Stimulated activated CD4-positive, alpha-beta T cell treated with anti-CD3 and anti-CD28 coated beads, Interleukin-15, amount 100 ng/mL, for 1 hour (primary cell): ENCODE measurements around the gene L3MBTL3.

Experiments
- DNase-seq, 2 donors: peaks; one replicate each; pipeline ENCODE4 v3.0.0-alpha.2; 2020; ENCODE audit warnings: low read depth in 1 of 2, low spot score in 1 of 2

L3MBTL3 gene

DNA sequence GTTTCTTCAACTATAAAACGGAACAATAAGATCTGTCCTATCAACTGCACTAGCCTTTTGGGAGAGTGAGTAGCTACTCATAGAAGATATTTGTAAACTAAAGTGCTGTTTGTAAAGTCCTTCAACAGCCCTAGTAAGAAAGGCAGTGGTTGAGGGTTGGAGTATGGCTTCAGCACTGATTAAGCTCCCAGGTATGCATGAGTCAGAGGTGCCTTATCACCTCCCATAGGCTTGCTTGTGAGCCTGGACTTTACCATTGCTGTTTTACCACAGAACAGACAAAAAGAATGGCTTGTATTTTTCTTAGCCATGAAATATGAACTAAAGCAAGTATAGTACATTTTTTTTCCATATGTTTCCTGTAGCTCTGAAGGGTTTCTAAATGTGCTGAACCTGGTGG lies 160.3 kb downstream of the L3MBTL3 start:
- no peak for DNase-seq

DNA sequence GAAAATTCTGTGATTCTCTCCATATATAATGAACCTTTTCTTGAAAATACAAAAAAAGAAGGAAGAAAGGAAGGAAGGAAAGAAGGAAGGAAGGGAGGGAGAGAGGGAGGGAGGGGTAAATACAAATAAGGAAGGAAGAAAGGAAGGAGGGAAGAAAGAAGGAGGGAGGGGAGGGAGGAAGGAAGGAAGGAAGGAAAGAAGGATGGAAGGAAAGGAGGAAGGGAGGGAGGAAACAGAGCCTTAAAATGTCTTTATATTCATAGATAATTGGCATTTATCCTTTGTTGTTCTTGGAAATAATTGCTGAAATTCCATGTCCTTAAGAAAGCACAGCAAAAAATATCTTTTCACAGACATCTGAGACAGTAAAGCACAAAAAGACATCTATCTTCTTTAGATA lies 164.1 kb downstream of the L3MBTL3 start:
- no peak for DNase-seq

DNA sequence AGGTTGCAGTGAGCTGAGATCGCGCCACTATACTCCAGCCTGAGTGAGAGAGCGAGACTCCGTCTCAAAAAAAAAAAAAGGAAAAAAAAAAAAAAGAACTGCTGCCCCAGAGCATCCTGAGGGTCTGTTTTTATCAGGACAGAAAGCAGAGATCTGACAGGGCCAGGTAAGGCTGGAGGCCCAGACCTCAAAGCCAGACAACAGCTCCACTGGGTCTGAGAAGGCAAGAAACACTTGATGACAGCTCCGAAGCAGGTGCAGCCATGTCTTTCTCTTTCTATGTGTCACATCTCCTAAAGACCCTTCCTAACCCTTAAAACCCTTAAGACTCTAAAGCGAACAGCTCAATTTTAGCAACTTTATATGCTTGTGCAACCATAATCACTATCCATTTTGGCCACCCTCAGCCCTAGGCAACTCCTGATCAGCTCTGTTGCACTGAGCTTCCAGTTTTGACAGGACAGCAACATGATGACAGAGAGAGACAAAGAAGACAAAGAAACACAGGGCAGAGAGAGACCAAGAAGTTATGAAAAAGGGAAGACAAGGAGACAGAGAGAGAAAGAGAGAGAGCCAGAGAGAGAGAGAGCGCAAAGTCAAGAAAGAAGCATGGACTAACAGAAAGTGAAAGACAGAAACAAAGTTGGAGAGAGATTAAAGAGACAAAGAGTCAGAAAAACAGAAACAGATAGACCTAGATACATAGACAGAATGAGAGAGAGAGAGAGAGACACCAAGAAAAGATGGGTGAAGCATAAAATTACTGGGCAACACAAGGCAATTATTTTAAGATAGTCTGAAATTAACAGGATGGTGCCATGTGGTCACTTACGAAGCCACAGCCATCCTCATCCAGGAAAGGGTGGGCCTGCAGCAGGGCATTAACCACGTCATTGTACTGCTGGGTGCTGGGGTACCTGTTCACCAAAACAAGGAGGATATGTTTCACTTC lies 165.2 kb downstream of the L3MBTL3 start:
- no peak for DNase-seq

DNA sequence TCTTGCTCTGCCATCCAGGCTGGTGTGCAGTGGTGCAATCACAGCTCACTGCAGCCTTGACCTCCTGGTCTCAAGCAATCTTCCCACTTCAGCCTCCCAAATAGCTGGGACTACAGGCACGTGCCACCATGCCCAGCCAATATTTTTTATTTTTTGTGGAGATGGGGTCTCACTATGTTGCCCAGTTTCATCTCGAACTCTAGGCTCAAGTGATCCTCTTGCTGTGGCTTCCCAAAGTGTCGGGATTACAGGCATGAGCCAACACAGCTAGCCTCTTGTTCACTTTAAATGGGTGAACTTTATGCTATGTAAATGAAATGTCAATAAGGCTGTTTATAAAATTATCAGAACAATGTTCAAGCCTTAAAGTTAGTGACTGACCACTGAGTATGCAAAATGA lies 167.3 kb downstream of the L3MBTL3 start:
- no peak for DNase-seq

DNA sequence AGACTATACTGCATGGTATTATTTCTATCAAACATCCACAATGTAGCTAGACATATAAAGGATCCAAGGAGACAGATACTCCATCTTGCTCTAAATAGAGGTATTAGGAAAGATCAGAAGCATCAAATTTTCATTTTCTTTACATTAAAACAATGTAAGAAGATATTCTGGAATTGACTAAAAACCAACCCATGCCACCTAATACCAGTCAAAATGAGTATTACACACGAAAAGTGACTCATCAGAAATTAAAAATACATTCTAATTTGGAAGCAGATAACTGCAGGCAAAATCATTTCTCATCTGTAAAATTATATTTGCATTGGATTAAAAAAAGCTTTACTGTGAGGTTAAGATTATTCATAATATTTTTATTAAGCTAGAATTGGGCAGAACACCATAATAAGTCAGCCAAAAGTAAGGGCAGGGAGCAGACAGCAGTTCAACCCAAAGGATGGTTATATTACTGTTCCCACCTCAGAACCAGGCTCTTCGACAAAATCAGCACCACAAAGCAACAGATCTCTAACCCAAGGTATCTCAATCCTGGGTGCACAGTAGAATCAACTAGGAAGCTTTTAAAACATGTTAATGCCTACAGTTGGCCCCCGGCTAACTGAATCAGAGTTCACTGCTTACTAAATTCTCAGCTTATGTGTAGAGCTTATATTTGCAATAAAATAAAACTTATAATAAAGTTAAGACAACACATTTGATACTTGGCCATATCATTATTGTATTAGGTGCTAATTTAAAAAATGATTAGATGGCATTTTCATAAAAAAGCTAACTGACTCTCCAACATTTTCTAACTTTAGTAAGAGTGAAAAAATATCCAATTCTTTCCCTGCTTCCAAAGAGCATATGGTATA lies 169.2 kb downstream of the L3MBTL3 start:
- DNase-seq, result no peak

DNA sequence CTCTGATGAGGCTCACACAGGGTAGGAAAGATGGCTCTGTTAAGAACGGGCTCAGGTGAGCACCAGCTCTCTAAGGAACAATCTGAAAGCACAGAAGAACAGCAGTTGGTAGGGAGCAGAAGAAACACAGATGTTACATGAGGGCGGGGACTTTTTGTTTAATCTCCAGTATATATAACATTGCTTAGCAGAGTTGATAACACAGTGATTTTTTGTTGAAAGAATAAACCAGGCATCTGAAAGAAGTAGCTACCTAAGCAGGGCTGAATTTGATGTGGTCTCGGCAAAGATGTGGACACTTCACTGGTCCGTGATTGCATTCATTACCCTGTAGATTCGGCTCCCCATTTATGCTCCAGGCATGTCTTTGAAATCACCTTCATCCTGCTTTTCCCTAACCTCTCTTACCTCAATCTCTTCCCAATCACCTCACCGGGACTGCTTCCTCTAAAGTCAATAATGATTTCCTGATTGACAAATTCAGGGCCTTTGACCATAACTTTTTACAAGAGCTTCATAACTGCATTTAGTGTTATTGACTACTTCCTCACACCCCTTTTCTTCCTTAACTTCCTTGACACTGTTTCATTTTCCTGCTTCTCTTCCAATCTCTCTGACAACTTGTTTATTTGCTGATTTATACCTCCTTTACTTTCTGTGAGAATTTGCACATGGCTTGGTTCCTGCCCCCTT lies 170.0 kb downstream of the L3MBTL3 start:
- DNase-seq, result no peak

DNA sequence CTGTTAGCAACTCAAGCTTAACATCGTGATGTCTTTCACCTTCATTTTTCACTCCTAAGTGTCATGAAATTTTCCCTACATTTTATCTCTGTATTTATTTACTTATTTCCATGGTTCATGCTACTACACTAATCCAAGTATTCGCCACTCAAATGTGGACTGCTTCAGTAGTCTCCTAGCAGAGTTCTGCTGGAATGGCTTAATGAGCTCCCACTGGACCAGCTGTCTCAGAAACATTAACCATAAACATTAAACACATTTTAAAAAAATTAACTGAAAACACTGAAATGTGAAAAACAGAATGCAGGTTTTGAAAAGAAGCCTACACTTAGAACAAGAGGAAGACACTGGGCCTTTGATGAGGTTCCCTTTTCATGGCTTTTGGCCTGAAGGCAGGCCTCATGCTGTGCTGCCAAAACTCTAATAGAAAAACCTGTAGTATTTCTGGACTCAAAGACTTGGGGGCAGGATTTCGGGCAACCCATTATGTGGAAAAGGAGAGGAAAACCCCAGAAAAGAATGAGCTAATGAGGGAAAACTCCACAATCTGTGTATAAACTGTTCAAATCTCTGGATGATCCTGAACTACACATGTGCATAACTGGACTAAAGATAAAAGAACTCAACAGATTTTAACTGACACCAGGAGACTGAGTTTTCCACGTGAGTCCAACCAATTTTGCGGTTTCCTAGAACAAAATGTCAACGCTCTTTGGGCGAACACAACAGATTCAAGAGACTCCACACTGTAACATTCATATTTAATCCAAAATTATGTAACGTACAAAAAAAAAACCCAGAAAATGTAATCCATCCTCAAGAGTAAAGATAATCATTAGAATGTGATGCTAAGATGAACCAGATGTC lies 171.4 kb downstream of the L3MBTL3 start:
- DNase-seq, result no peak
